HEK293 (cell line): ENCODE measurements around the gene SERPINA1.

Experiments
- CTCF ChIA-PET: fragments of 350-600 bp; formaldehyde crosslinking; extraction: SDS; loops from one replicate; lab custom pipeline; 2021; ENCODE audit warnings: antibody characterized with exemption; lab: Yijun Ruan, JAX
- POLR2A ChIA-PET: fragments of 300-600 bp; formaldehyde crosslinking; extraction: SDS; loops from one replicate; lab custom pipeline; 2020; ENCODE audit warnings: antibody characterized with exemption, inconsistent platforms; lab: Yijun Ruan, JAX
- H3K27ac ChIP-seq: fragments of 200-500 bp; sonication (Bioruptor generic); 2 replicates; pipeline ENCODE4 v1.5.1; 2014; ENCODE audit warnings: low read depth, low read length, control low read depth, inconsistent platforms; ENCODE audit errors: extremely low read depth
- H3K36me3 ChIP-seq, 2 experiments: fragments of 200-500 bp in 1 of 2; sonication (Bioruptor generic) in 1 of 2; 1 replicate in 1 of 2; 2 replicates in 1 of 2; pipeline ENCODE4 v1.5.1; 2014 to 2017; ENCODE audit warnings: inconsistent platforms in 2 of 2, low read length in 2 of 2; ENCODE audit not compliant: control insufficient read depth in 2 of 2, insufficient read depth in 1 of 2
- H3K4me1 ChIP-seq: fragments of 200-500 bp; sonication (Bioruptor generic); 2 replicates; pipeline ENCODE4 v1.5.1; 2014; ENCODE audit warnings: mild to moderate bottlenecking, low read length, inconsistent platforms; ENCODE audit not compliant: control insufficient read depth, insufficient read depth
- H3K4me3 ChIP-seq: 2 replicates; pipeline ENCODE4 v1.5.1; 2011; ENCODE audit warnings: low read depth, mild to moderate bottlenecking, control low read depth, low read length, moderate library complexity
- H3K9me3 ChIP-seq: fragments of 200-500 bp; sonication (Bioruptor generic); 2 replicates; pipeline ENCODE4 v1.5.1; 2014; ENCODE audit warnings: low read depth, low read length, inconsistent platforms; ENCODE audit not compliant: control insufficient read depth, insufficient read depth
- BCL6B ChIP-seq: fragments of 450-650 bp; formaldehyde crosslinking; IDR thresholded peaks from 2 replicates; pipeline ENCODE4 v1.5.1; 2017; ENCODE audit warnings: missing biosample characterization, missing genetic modification characterization
- ELK4 ChIP-seq: IDR thresholded peaks from 2 replicates; pipeline ENCODE4 v1.6.1; 2011; ENCODE audit warnings: mild to moderate bottlenecking, low read depth, low read length, borderline replicate concordance
- FEZF1 ChIP-seq: fragments of 450-650 bp; formaldehyde crosslinking; IDR thresholded peaks from 2 replicates; pipeline ENCODE4 v1.5.1; 2016; ENCODE audit warnings: missing biosample characterization, missing genetic modification characterization
- HOXA7 ChIP-seq: sonication (generic); formaldehyde crosslinking; IDR thresholded peaks from 2 replicates; pipeline ENCODE4 v1.8.1; 2022; ENCODE audit warnings: missing genetic modification reagents, borderline replicate concordance
- KLF8 ChIP-seq: fragments of 450-650 bp; formaldehyde crosslinking; IDR thresholded peaks from 2 replicates; pipeline ENCODE4 v1.5.1; 2016; ENCODE audit warnings: missing biosample characterization, missing genetic modification characterization
- TCF7L2 ChIP-seq: IDR thresholded peaks from 2 replicates; pipeline ENCODE4 v1.6.1; 2011; ENCODE audit warnings: low read depth, mild to moderate bottlenecking, inconsistent platforms, low read length, moderate library complexity, borderline replicate concordance
- ZBTB1 ChIP-seq: fragments of 450-650 bp; formaldehyde crosslinking; IDR thresholded peaks from 2 replicates; pipeline ENCODE4 v1.5.1; 2016; ENCODE audit warnings: missing biosample characterization, missing genetic modification characterization
- ZBTB49 ChIP-seq: fragments of 450-650 bp; formaldehyde crosslinking; IDR thresholded peaks from 2 replicates; pipeline ENCODE4 v1.5.1; 2016; ENCODE audit warnings: missing biosample characterization, missing genetic modification characterization, low read depth
- ZNF132 ChIP-seq: fragments of 450-650 bp; formaldehyde crosslinking; IDR thresholded peaks from 2 replicates; pipeline ENCODE4 v1.5.1; 2017; ENCODE audit warnings: missing biosample characterization, missing genetic modification characterization, borderline replicate concordance
- ZNF148 ChIP-seq: fragments of 450-650 bp; formaldehyde crosslinking; IDR thresholded peaks from 2 replicates; pipeline ENCODE4 v1.5.0; 2017; ENCODE audit warnings: missing biosample characterization, missing genetic modification characterization, borderline replicate concordance
- ZNF350 ChIP-seq: fragments of 450-650 bp; formaldehyde crosslinking; IDR thresholded peaks from 2 replicates; pipeline ENCODE4 v1.5.0; 2017; ENCODE audit warnings: missing biosample characterization, mild to moderate bottlenecking, missing genetic modification characterization
- ZNF449 ChIP-seq: fragments of 450-650 bp; formaldehyde crosslinking; IDR thresholded peaks from 2 replicates; pipeline ENCODE4 v1.5.1; 2017; ENCODE audit warnings: missing biosample characterization, mild to moderate bottlenecking, missing genetic modification characterization, moderate library complexity
- ZNF488 ChIP-seq: fragments of 450-650 bp; formaldehyde crosslinking; IDR thresholded peaks from 2 replicates; pipeline ENCODE4 v1.5.1; 2016; ENCODE audit warnings: missing biosample characterization, missing genetic modification characterization
- ZNF521 ChIP-seq: fragments of 450-650 bp; formaldehyde crosslinking; IDR thresholded peaks from 2 replicates; pipeline ENCODE4 v1.5.1; 2017; ENCODE audit warnings: missing biosample characterization, mild to moderate bottlenecking, missing genetic modification characterization
- ZNF677 ChIP-seq: fragments of 450-650 bp; IDR thresholded peaks from 2 replicates; pipeline ENCODE4 v1.5.0; 2018; ENCODE audit warnings: missing biosample characterization, mild to moderate bottlenecking, missing genetic modification characterization, moderate library complexity
- ZXDB ChIP-seq: fragments of 450-650 bp; formaldehyde crosslinking; IDR thresholded peaks from 2 replicates; pipeline ENCODE4 v1.5.1; 2016; ENCODE audit warnings: missing biosample characterization, missing genetic modification characterization

Gene SERPINA1

GRCh38 chr14:94382716-94383596, 5.4 kb downstream of the SERPINA1 start (continued):
- TF ChIP-seq ZNF521 = no peak
- TF ChIP-seq KLF8 (tag by site-specific recombination) = no peak
- no peak for TF ChIP-seq BCL6B (tag by site-specific recombination)
- no peak for TF ChIP-seq ZNF488 (tag by site-specific recombination)
- no peak for TF ChIP-seq ELK4
- TF ChIP-seq ZNF132 = no peak
- TF ChIP-seq ZNF449 = no peak
- TF ChIP-seq, all 188 proteins: peak for 0

- H3K36me3 ChIP-seq = no peaks in the 10 kb centered on the region
- POLR2A ChIA-PET = no interaction called here
- no peak overlapping the region for H3K4me3 ChIP-seq
- CTCF ChIA-PET = no interaction called here
- no peaks in the 10 kb centered on the region for H3K4me1 ChIP-seq
- H3K27ac ChIP-seq = no peak overlapping the region
- no peaks in the 10 kb centered on the region for H3K9me3 ChIP-seq
- TF ChIP-seq TCF7L2 = no peak
- TF ChIP-seq HOXA7 (CRISPR knock-in tag) = no peak
- TF ChIP-seq FEZF1 (tag by site-specific recombination) = no peak
- TF ChIP-seq ZNF350 (tag by site-specific recombination) = no peak
- TF ChIP-seq ZBTB1 (tag by site-specific recombination) = no peak
- TF ChIP-seq ZXDB = no peak
- no peak for TF ChIP-seq ZBTB49
- TF ChIP-seq ZNF148 (tag by site-specific recombination) = no peak
- no peak for TF ChIP-seq ZNF677 (tag by site-specific recombination)
These were observed 6.2 kb downstream of the SERPINA1 start for GRCh38 chr14:94382099-94382715.
